Large intestine (tissue), 3 donors: ENCODE results near the gene FNBP1. TPM values are rescaled to one million over a fixed set of nuclear protein-coding genes. Genes with fewer than 3 reads are reported as not detected.
A peak's percentile ranks its signal among the peaks of the same experiment; 100 is the strongest.
"Not testable (repeated sequence)": the region's sequence is repeated elsewhere in the genome, so short reads cannot be mapped to it uniquely, and the experiment has no call there.

ENCODE experiments used
- DNase-seq, 2 donors: peaks; one replicate each; pipeline versions ENCODE4 v3.0.0 to v3.0.0-alpha.2; 2013
- H3K27ac ChIP-seq: one replicate; pipeline ENCODE4 v1.5.1; 2013; ENCODE audit warnings: low read length
- H3K27me3 ChIP-seq: 2 replicates; pipeline ENCODE4 v1.6.1; 2013; ENCODE audit warnings: low read length; ENCODE audit not compliant: control insufficient read depth, insufficient read depth
- H3K36me3 ChIP-seq: 2 replicates; pipeline ENCODE4 v1.6.1; 2013; ENCODE audit warnings: low read length; ENCODE audit not compliant: control insufficient read depth, insufficient read depth
- H3K4me1 ChIP-seq: one replicate; pipeline ENCODE4 v1.6.1; 2013; ENCODE audit warnings: low read length; ENCODE audit not compliant: control insufficient read depth, insufficient read depth
- H3K4me3 ChIP-seq: one replicate; pipeline ENCODE4 v1.5.1; 2013; ENCODE audit warnings: low read length
- H3K9me3 ChIP-seq: one replicate; pipeline ENCODE4 v1.6.1; 2013; ENCODE audit warnings: mild to moderate bottlenecking, low read depth, low read length, moderate library complexity; ENCODE audit not compliant: control insufficient read depth
- WGBS: methylation state at CpG from one replicate; pipeline ENCODE4 v1.1.5; 2013; ENCODE audit warnings: low lambda C conversion rate; ENCODE audit not compliant: insufficient coverage; 5-methylcytosine and 5-hydroxymethylcytosine counted together
- polyA plus RNA-seq: library from polyadenylated mRNA; unstranded; fragments of 120-200 nt; gene quantifications from one replicate; pipeline ENCODE4 v1.2.1, GENCODE V29; 2013

The FNBP1 gene
- polyA plus RNA-seq, 1 donor = 25.1 TPM

- H3K27me3 ChIP-seq, H3K27ac ChIP-seq, H3K36me3 ChIP-seq, H3K9me3 ChIP-seq, H3K4me3 ChIP-seq, DNase-seq, H3K4me1 ChIP-seq: not testable (repeated sequence)
- 100% methylated on average over 3 of the region's 9 CpGs for WGBS
Observed at GRCh38 chr9:129980224-129980623, 62.8 kb downstream of the FNBP1 start.

- H3K9me3 ChIP-seq = no peaks in the 10 kb centered on the region
- DNase-seq = no peak
- peaks cover 2% of the 10 kb centered on the region for H3K36me3 ChIP-seq
- H3K4me3 ChIP-seq = no peak overlapping the region
- WGBS = 89% methylated on average over 1 of the region's 8 CpGs
- no peaks in the 10 kb centered on the region for H3K4me1 ChIP-seq
- H3K27ac ChIP-seq = no peak overlapping the region
- no peaks in the 10 kb centered on the region for H3K27me3 ChIP-seq
Observed at GRCh38 chr9:129979071-129979745, 63.8 kb downstream of the FNBP1 start.

GRCh38 chr9:129972816-129973215, 70.2 kb downstream of the FNBP1 start:
- no peak for DNase-seq
- Histone ChIP-seq H3K9me3 (no peaks in the 10 kb centered on the region), H3K4me3 (no peak overlapping the region), H3K36me3 (peaks cover 2% of the 10 kb centered on the region), H3K27ac (no peak overlapping the region), H3K4me1 (peaks cover 5% of the 10 kb centered on the region), H3K27me3 (peaks cover 5% of the 10 kb centered on the region)
- WGBS = no CpG with 5 or more reads among the region's 4 CpGs

- peaks cover 2% of the 10 kb centered on the region for H3K36me3 ChIP-seq
- peaks cover 23% of the 10 kb centered on the region for H3K27me3 ChIP-seq
- H3K4me1 ChIP-seq = peaks cover 5% of the 10 kb centered on the region
- DNase-seq = peak in 1 of 2 donors; percentile 37
- no peak overlapping the region for H3K27ac ChIP-seq
- no CpG with 5 or more reads among the region's 4 CpGs for WGBS
- no peaks in the 10 kb centered on the region for H3K9me3 ChIP-seq
- H3K4me3 ChIP-seq = no peak overlapping the region
Observed at GRCh38 chr9:129968690-129969485, 74.1 kb downstream of the FNBP1 start.

GRCh38 chr9:129964901-129965734, 77.9 kb downstream of the FNBP1 start:
- H3K27ac ChIP-seq = peak overlapping the region; percentile 9
- WGBS = 50% methylated on average over 1 of the region's 21 CpGs
- no peaks in the 10 kb centered on the region for H3K36me3 ChIP-seq
- H3K9me3 ChIP-seq = no peaks in the 10 kb centered on the region
- peaks cover 8% of the 10 kb centered on the region for H3K4me1 ChIP-seq
- H3K4me3 ChIP-seq = no peak overlapping the region
- DNase-seq = no peak
- peaks cover 30% of the 10 kb centered on the region for H3K27me3 ChIP-seq

- peak overlapping the region; percentile 19 for H3K4me3 ChIP-seq
- H3K27ac ChIP-seq = peak overlapping the region; percentile 68
- H3K9me3 ChIP-seq = no peaks in the 10 kb centered on the region
- H3K36me3 ChIP-seq = no peaks in the 10 kb centered on the region
- peaks cover 30% of the 10 kb centered on the region for H3K27me3 ChIP-seq
- WGBS = 73% methylated on average over 2 of the region's 14 CpGs
- peak in 1 of 2 donors; percentile 35 for DNase-seq
- H3K4me1 ChIP-seq = peaks cover 3% of the 10 kb centered on the region
Observed at GRCh38 chr9:129962889-129963703, 79.9 kb downstream of the FNBP1 start.

- peaks cover 3% of the 10 kb centered on the region for H3K4me1 ChIP-seq
- H3K4me3 ChIP-seq = peak overlapping the region; percentile 19
Observed at GRCh38 chr9:129962451-129962864, 80.5 kb downstream of the FNBP1 start.

GRCh38 chr9:129958796-129959195, 84.2 kb downstream of the FNBP1 start:
- H3K9me3 ChIP-seq = no peaks in the 10 kb centered on the region
- no peak for DNase-seq
- no peak overlapping the region for H3K27ac ChIP-seq
- WGBS = no CpG with 5 or more reads among the region's 1 CpG
- H3K36me3 ChIP-seq = peaks cover 10% of the 10 kb centered on the region
- peaks cover 3% of the 10 kb centered on the region for H3K4me1 ChIP-seq
- no peak overlapping the region for H3K4me3 ChIP-seq
- H3K27me3 ChIP-seq = peaks cover 11% of the 10 kb centered on the region

More at GRCh38 chr9:129962451-129962864, 80.5 kb downstream of the FNBP1 start:
- WGBS = 50% methylated on average over 3 of the region's 9 CpGs
- Histone ChIP-seq H3K27ac (peak overlapping the region; percentile 68), H3K9me3 (no peaks in the 10 kb centered on the region), H3K27me3 (peaks cover 30% of the 10 kb centered on the region), H3K36me3 (no peaks in the 10 kb centered on the region)
- no peak for DNase-seq

- H3K4me1 ChIP-seq = no peaks in the 10 kb centered on the region
- no peak for DNase-seq
- no peaks in the 10 kb centered on the region for H3K9me3 ChIP-seq
- no peak overlapping the region for H3K27ac ChIP-seq
- H3K27me3 ChIP-seq = no peaks in the 10 kb centered on the region
- H3K4me3 ChIP-seq = no peak overlapping the region
- peaks cover 11% of the 10 kb centered on the region for H3K36me3 ChIP-seq
- WGBS = no CpG with 5 or more reads among the region's 6 CpGs
Observed at GRCh38 chr9:129954868-129955550, 88.0 kb downstream of the FNBP1 start.
